Left forelimb (tissue), 1 donor: Measurements from ENCODE around the gene CDK6.

Experiments used
- DNase-seq: peaks from one replicate; pipeline ENCODE4 v3.0.0-alpha.2; 2018; ENCODE audit warnings: low spot score

CDK6 gene

GRCh38 chr7:92708111-92709042 lies 128.0 kb downstream of the CDK6 start:
- DNase-seq = no peak

- DNase-seq = no peak
These were observed 128.9 kb downstream of the CDK6 start for GRCh38 chr7:92707435-92707834.

- DNase-seq = no peak
These were observed 129.8 kb downstream of the CDK6 start for GRCh38 chr7:92706563-92706962.

- no peak for DNase-seq
These were observed 130.5 kb downstream of the CDK6 start for GRCh38 chr7:92705831-92706230.

- no peak for DNase-seq
These were observed 131.5 kb downstream of the CDK6 start for GRCh38 chr7:92704858-92705257.

GRCh38 chr7:92702535-92702934 lies 133.8 kb downstream of the CDK6 start:
- DNase-seq = no peak

- DNase-seq = no peak
These were observed 136.3 kb downstream of the CDK6 start for GRCh38 chr7:92699966-92700514.

- DNase-seq = no peak
These were observed 136.8 kb downstream of the CDK6 start for GRCh38 chr7:92699560-92699959.

GRCh38 chr7:92698237-92698841 lies 138.0 kb downstream of the CDK6 start:
- DNase-seq = peak; percentile 75

- no peak for DNase-seq
These were observed 139.0 kb downstream of the CDK6 start for GRCh38 chr7:92697414-92697813.

- no peak for DNase-seq
These were observed 139.4 kb downstream of the CDK6 start for GRCh38 chr7:92697012-92697411.

- no peak for DNase-seq
These were observed 139.8 kb downstream of the CDK6 start for GRCh38 chr7:92696584-92696983.

- peak; percentile 78 for DNase-seq
These were observed 140.8 kb downstream of the CDK6 start for GRCh38 chr7:92695308-92696261.

- DNase-seq = no peak
These were observed 142.2 kb downstream of the CDK6 start for GRCh38 chr7:92694211-92694610.

GRCh38 chr7:92693519-92693918 lies 142.9 kb downstream of the CDK6 start:
- no peak for DNase-seq

GRCh38 chr7:92691578-92691977 lies 144.8 kb downstream of the CDK6 start:
- DNase-seq = no peak

GRCh38 chr7:92685136-92686042 lies 151.0 kb downstream of the CDK6 start:
- DNase-seq = no peak

- no peak for DNase-seq
These were observed 152.1 kb downstream of the CDK6 start for GRCh38 chr7:92684274-92684673.

GRCh38 chr7:92682903-92683539 lies 153.4 kb downstream of the CDK6 start:
- DNase-seq = no peak

- no peak for DNase-seq
These were observed 154.0 kb downstream of the CDK6 start for GRCh38 chr7:92682330-92682729.
